ENCODE results near the gene CCR8.

- no peak for TF ChIP-seq CTCF (conservative IDR thresholded peaks at IDR 0.05; ENCODE audit: low read depth, low read length)
- no peak for TF ChIP-seq EZH2phosphoT487 (IDR thresholded peaks at IDR 0.05; ENCODE audit: borderline replicate concordance, low read length)
- TF ChIP-seq EZH2 (IDR thresholded peaks at IDR 0.05; ENCODE audit: low read length, unreplicated experiment) = no peak
These were observed 42.7 kb upstream of the CCR8 start for GRCh38 chr3:39286771-39287170.

All from PC-3 (cell line).